ENCODE measurements around the gene SLC43A3.

Gene SLC43A3

GRCh38 chr11:57426929-57427726 lies at the start of gene SLC43A3:
Gene SLC43A3 (minus strand): TSS chr11:57427121. CDS start chr11:57426172, 949 bp downstream.
- no peak for DNase-seq

GRCh38 chr11:57476047-57476756 lies 49.3 kb upstream of the SLC43A3 start:
- DNase-seq = no peak

GRCh38 chr11:57475671-57476046 lies 48.7 kb upstream of the SLC43A3 start:
- DNase-seq = no peak

- DNase-seq = no peak
Measured at GRCh38 chr11:57475191-57475590, 48.3 kb upstream of the SLC43A3 start.

GRCh38 chr11:57474803-57475115 lies 47.8 kb upstream of the SLC43A3 start:
- DNase-seq = no peak

- no peak for DNase-seq
Measured at GRCh38 chr11:57474017-57474802, 47.3 kb upstream of the SLC43A3 start.

GRCh38 chr11:57473285-57473841 lies 46.4 kb upstream of the SLC43A3 start:
- no peak for DNase-seq

GRCh38 chr11:57471496-57471895 lies 44.6 kb upstream of the SLC43A3 start:
- DNase-seq = no peak

- DNase-seq = no peak
Measured at GRCh38 chr11:57469268-57469667, 42.3 kb upstream of the SLC43A3 start.

- no peak for DNase-seq
Measured at GRCh38 chr11:57468276-57468675, 41.4 kb upstream of the SLC43A3 start.

- DNase-seq = no peak
Measured at GRCh38 chr11:57467508-57468157, 40.7 kb upstream of the SLC43A3 start.

- no peak for DNase-seq
Measured at GRCh38 chr11:57466680-57467079, 39.8 kb upstream of the SLC43A3 start.

- DNase-seq = no peak
Measured at GRCh38 chr11:57464539-57465181, 37.7 kb upstream of the SLC43A3 start.

GRCh38 chr11:57463671-57464538 lies 37.0 kb upstream of the SLC43A3 start:
- no peak for DNase-seq

GRCh38 chr11:57462597-57462996 lies 35.7 kb upstream of the SLC43A3 start:
- DNase-seq = no peak

GRCh38 chr11:57461841-57462489 lies 35.0 kb upstream of the SLC43A3 start:
- DNase-seq = no peak

- no peak for DNase-seq
Measured at GRCh38 chr11:57460758-57461749, 34.1 kb upstream of the SLC43A3 start.

- DNase-seq = peak; percentile 34 to 54
Measured at GRCh38 chr11:57460022-57460757, 33.3 kb upstream of the SLC43A3 start, which contains the start of gene RTN4RL2. Gene RTN4RL2 (plus strand): TSS chr11:57460528. CDS start chr11:57460866, 338 bp downstream.

Measured in SW 1271 (cell line).